Activated T-cell treated with anti-CD3 and anti-CD28 coated beads for 1 hour (primary cell): ENCODE measurements around the gene ETV5.

Experiments
- DNase-seq: peaks from one replicate; pipeline ENCODE4 v3.0.0-alpha.2; 2020; ENCODE audit warnings: low read depth

ETV5 gene

GRCh38 chr3:186095561-186096081, 13.3 kb downstream of the ETV5 start:
- DNase-seq, result no peak

GRCh38 chr3:186094696-186095425, 14.0 kb downstream of the ETV5 start:
- no peak for DNase-seq

DNA sequence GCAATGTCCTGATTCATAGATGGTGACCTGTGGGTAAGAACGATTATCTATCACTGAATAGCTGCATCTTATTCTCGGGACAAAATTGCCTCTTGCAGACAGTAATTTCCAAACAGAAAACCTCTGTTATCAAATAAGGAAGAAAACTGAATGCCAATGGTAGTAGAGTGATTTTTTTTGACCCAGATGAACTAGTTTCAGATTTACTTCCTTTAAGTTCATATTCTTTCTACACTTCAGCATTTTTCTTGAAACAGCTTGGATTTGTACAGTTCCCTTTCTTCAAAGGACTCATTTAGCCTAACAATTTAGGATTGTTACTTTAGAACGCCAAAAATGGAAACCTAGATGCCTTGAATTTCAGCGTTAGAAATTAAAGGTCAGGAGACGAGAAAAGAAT, 14.6 kb downstream of the ETV5 start:
- no peak for DNase-seq

GRCh38 chr3:186093271-186093900, 15.5 kb downstream of the ETV5 start:
- no peak for DNase-seq

- no peak for DNase-seq
Measured at GRCh38 chr3:186092360-186093070, 16.4 kb downstream of the ETV5 start.

GRCh38 chr3:186090901-186091300, 18.0 kb downstream of the ETV5 start:
- no peak for DNase-seq

- no peak for DNase-seq
Measured at GRCh38 chr3:186088335-186088734, 20.6 kb downstream of the ETV5 start.

DNA sequence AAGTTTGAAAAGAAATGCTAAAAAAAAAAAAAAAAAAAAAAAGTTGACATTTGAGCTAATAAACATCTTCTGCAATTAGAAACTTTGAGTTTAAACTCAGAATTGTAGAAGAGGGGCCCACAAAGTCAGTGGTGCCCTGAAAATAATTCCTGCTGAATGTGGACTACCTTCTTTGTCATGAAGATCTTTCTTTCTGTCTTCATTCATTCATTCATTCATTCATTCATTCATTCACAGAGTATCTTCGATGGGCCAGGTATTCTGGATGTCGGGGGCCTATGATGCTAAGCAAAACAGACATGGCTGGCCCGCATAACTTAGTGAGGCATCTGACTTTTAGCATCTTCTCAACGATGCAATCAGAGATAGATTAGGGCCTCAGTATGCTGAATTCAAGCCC, 24.6 kb downstream of the ETV5 start:
- DNase-seq, result no peak

DNA sequence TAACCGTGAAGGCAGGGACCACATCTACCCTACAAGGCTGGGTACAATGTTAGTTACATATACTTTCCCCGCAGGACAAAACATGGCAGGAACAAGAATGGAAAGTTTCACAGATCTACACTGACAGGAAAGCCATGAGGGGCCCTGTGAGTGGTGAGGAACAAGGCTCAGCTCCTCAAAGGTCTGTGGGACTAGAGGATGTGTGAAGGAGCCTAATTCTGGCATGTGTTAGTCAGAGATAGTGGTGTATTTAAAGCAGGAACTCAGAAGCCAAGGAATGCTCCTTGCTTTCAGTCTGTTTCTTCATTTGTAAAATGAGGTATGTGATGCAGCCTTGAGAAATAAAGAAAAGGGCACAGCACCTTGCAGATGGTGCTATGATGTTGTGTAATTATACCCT, 25.1 kb downstream of the ETV5 start:
- no peak for DNase-seq

GRCh38 chr3:186082150-186082549, 26.7 kb downstream of the ETV5 start:
- DNase-seq, result no peak

- no peak for DNase-seq
Measured at GRCh38 chr3:186081678-186082077, 27.2 kb downstream of the ETV5 start.

- DNase-seq, result no peak
Measured at GRCh38 chr3:186080849-186081438, 27.9 kb downstream of the ETV5 start.

GRCh38 chr3:186079925-186080324, 29.0 kb downstream of the ETV5 start:
- DNase-seq, result no peak

DNA sequence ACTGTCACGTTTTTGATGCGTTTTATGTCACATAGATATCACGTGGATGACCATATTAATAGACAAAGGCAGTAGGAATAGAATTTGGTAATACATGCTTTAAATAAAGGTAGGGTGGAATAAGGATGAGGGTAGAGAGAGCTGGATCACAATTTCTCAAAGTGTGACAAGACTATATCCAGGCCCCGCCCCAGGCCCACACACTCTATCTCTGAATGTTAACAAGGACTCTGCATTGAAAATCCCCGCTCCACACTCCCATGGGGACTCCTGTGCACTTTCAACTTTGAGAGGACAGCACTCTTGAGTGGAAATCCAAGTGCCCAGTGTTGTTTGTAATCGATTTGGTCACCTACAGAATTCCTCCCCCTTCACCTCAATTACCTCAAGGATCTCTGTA, 31.4 kb downstream of the ETV5 start:
- no peak for DNase-seq

DNA sequence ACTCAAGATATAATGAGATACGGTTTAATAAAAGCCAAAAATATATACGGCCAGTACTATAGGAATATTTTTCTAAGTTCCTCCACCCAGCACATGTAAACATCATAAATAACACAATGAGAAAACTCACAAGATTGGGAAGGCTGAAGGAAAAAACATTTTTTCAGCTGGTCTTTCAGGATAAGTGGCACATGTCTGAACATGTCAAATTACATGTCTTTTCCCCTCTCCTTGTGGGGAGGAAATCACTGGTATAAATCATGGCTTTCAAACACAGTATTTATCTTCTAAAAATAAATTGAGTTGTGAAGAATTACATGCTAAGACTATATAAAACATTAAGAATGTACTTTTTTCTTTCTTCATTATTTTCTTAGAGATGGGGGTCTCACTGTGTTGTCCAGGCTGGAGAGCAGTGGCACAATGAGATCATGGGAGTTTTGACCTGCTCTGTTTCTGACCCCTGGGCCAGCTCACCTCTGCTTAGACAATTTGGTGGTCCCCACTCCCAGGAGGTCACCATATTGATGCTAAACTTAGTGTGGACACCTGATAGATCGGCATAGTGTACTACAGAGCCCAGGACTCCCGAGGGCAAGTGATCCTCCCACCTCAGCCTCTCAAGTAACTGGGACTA, 32.8 kb downstream of the ETV5 start:
- no peak for DNase-seq

- no peak for DNase-seq
Measured at GRCh38 chr3:186075489-186075888, 33.4 kb downstream of the ETV5 start.

DNA sequence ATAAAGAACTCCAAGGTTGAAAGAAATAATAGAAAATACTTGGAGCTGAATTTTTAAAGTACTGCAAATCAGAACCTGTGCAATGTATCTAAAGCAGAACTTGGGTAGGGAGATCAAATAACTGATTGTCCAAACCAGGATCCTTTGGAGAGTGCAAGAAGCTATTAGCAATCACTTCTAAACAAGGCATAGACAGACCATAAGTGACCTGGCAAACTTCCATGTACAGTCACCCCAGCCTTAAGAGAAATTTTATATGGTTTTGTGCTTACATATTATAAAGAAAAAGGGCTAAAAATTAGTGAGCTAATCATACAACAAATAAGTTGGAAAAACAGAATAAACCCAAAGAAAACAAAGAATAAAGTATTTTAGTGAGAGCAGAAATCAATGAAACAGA, 35.2 kb downstream of the ETV5 start:
- no peak for DNase-seq

- DNase-seq, result no peak
Measured at GRCh38 chr3:186070996-186071395, 37.9 kb downstream of the ETV5 start.

DNA sequence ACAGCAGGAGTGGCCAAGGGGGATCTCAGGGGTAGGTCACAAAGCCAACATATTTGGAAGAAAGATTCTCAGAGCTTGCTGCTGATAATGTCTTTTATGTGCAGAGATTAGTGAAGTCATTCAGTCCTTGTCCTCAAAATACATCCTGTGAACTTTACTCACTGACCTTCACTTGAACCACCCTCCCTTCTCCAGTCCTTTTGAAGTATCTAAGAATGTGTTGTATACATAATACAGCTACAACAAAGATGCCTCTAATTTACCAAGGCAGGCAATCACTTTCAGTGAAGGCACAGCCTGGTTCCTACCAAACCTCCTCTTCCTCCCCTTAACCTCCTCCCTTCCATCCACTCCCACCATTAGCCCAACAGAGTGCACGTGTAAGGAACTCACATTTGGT, 38.3 kb downstream of the ETV5 start:
- DNase-seq, result no peak

DNA sequence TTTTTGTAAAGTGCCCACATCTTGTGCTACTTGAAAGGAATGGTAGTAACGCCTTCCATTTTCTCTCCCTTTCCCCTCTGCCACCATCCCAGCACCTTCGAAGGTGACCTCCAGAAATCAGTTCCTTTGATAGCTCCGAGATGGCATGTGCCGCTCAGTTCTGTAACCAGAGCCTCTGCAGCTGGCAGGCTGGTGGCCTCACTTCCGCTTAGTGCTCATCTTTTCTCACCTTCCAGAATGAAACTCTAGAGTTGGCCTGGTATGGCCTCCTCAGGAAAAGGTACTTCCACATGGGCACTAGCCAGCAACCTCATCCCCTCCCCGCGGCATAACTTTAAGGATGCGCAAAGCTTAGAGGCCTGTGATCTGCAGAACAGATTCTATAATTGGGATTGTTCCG, 38.8 kb downstream of the ETV5 start:
- DNase-seq, result no peak

DNA sequence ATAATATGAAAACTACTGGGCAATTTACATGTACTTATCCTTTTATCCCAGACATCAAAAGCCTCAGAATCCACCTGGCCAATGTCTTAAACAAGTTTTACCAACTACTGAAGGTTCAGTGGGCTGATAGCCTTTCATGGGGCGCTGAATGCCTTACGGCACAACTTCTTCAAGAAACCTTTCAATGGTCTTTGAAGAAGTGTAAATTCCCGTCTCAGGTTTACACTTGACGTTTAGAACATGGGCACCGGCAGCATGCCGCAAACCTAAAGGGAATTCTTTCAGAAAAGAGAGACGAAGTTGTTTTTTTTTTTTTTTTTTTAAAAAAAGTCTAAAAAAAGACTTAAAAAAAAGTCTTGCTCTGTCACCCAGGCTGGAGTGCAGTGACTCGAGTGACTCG, 39.7 kb downstream of the ETV5 start:
- no peak for DNase-seq

DNA sequence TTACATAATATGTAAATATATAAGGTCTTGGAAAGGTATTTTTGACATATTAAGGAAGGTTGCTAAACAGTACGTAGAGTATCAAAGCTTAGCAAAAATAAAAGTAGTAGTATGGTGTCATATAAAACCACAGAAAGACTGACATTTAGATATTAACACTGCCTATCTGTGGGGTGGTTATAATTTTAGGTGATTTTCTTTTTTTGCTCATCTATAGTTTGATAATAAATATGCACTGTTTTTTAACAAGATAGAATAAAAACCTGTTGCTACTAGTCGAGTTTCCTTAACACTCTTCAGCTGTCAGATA, 40.7 kb downstream of the ETV5 start:
- no peak for DNase-seq
